ENCODE results near the gene PODXL. TPM values are rescaled to one million over a fixed set of nuclear protein-coding genes. Genes with fewer than 3 reads are reported as not detected.

PODXL gene
- total and polyA plus RNA-seq, 2 experiments from 2014 or later, result 220 to 727 TPM

GRCh38 chr7:131501422-131501821 is 55.0 kb downstream of the PODXL start:
- H3K36me3 ChIP-seq (ENCODE audit: insufficient read depth), result peaks cover 66% of the 10 kb centered on the region
- TF ChIP-seq JUNB (IDR thresholded peaks at IDR 0.05; ENCODE audit: unreplicated experiment) (no peak), ZNF331 (CRISPR knock-in tag; IDR thresholded peaks at IDR 0.05; ENCODE audit: low read depth) (no peak), STAT1 (IDR thresholded peaks at IDR 0.05; ENCODE audit: unreplicated experiment) (no peak), ZNF462 (CRISPR knock-in tag; IDR thresholded peaks at IDR 0.05) (no peak)
- H3K9me2 ChIP-seq (ENCODE audit: insufficient read depth), result no peaks in the 10 kb centered on the region
- Mint-ChIP-seq H3K4me3 (no peak overlapping the region), H3K9me3 (no peaks in the 10 kb centered on the region; the same call in 2 of the 3 replicates), H3K27ac (no peak overlapping the region), H3K36me3 (ENCODE audit: low read depth) (peaks cover 96% of the 10 kb centered on the region), H3K27me3 (ENCODE audit: insufficient read depth, low read depth, poor library complexity) (peaks cover 56% of the 10 kb centered on the region), H3K4me1 (peaks cover 28% of the 10 kb centered on the region)
- peak overlapping the region; percentile 91; the same call in 1 of the 2 replicates for H3K27ac ChIP-seq (ENCODE audit: low read depth)
- DNase-seq (ENCODE audit: low spot score) (no peak), ATAC-seq (no peak)
- H3K27me3 ChIP-seq (ENCODE audit: insufficient read depth), result no peaks in the 10 kb centered on the region
- peaks cover 9% of the 10 kb centered on the region for H3K4me1 ChIP-seq (ENCODE audit: insufficient read depth)
- no peak overlapping the region for H3K4me2 ChIP-seq
- no peak overlapping the region for H2AFZ ChIP-seq
- no peaks in the 10 kb centered on the region for H3K79me2 ChIP-seq (replicated peaks; ENCODE audit: insufficient read depth)
- H4K20me1 ChIP-seq (replicated peaks; ENCODE audit: insufficient read depth), result peaks cover 34% of the 10 kb centered on the region
- H3K4me3 ChIP-seq, result no peak overlapping the region
- peaks cover 91% of the 10 kb centered on the region for H3F3A ChIP-seq (replicated peaks; ENCODE audit: low read depth)

- Histone ChIP-seq H3K27ac (ENCODE audit: low read depth) (peak overlapping the region; percentile 91), H3K36me3 (ENCODE audit: insufficient read depth) (peaks cover 58% of the 10 kb centered on the region)
- no peak overlapping the region for H3K27ac Mint-ChIP-seq
Measured at GRCh38 chr7:131500357-131500756, 56.1 kb downstream of the PODXL start.

More at GRCh38 chr7:131500357-131500756, 56.1 kb downstream of the PODXL start:
- Mint-ChIP-seq H3K9me3 (no peaks in the 10 kb centered on the region; the same call in 2 of the 3 replicates), H3K4me3 (no peak overlapping the region), H3K36me3 (ENCODE audit: low read depth) (peaks cover 85% of the 10 kb centered on the region), H3K27me3 (ENCODE audit: insufficient read depth, low read depth, poor library complexity) (peaks cover 48% of the 10 kb centered on the region), H3K4me1 (peaks cover 26% of the 10 kb centered on the region)
- TF ChIP-seq POLR2AphosphoS5 (IDR thresholded peaks at IDR 0.05; ENCODE audit: low read depth), result no peak; the same call in 1 of the 2 replicates
- Histone ChIP-seq H3K79me2 (replicated peaks; ENCODE audit: insufficient read depth) (no peaks in the 10 kb centered on the region), H3K4me1 (ENCODE audit: insufficient read depth) (peaks cover 9% of the 10 kb centered on the region), H3K4me3 (no peak overlapping the region), H3K9me2 (ENCODE audit: insufficient read depth) (no peaks in the 10 kb centered on the region), H3K4me2 (no peak overlapping the region), H4K20me1 (replicated peaks; ENCODE audit: insufficient read depth) (peaks cover 34% of the 10 kb centered on the region), H3K27me3 (ENCODE audit: insufficient read depth) (no peaks in the 10 kb centered on the region), H2AFZ (no peak overlapping the region), H3F3A (replicated peaks; ENCODE audit: low read depth) (peaks cover 81% of the 10 kb centered on the region)
- DNase-seq (ENCODE audit: low spot score) (no peak), ATAC-seq (no peak)
